ENCODE data around the gene UBFD1. TPM values are rescaled to one million over a fixed set of nuclear protein-coding genes. Genes with fewer than 3 reads are reported as not detected.
"Not testable (repeated sequence)": the region's sequence is repeated elsewhere in the genome, so short reads cannot be mapped to it uniquely, and the experiment has no call there.

UBFD1 gene
- total and polyA plus RNA-seq, 7 donors, result 44.8 to 147 (median 115) TPM

- no peaks in the 10 kb centered on the region for H3K4me1 ChIP-seq
- H3K4me3 ChIP-seq, result no peak overlapping the region
- ATAC-seq (peak in 1 of 4 donors; percentile 21), DNase-seq (no peak)
- WGBS, 3 donors, result 86 to 100% (median 86%) methylated on average over 4 of the region's 4 CpGs
- H3K36me3 ChIP-seq (ENCODE audit: insufficient read depth in 1 of 2, low read depth in 1 of 2), result peaks cover 6 to 86% of the 10 kb centered on the region in 2 donors
- intact Hi-C loops (cut with DNase I), result no loop called here
- no peaks in the 10 kb centered on the region for H3K9me3 ChIP-seq
- H3K27ac ChIP-seq, result no peak overlapping the region
- H3K27me3 ChIP-seq (ENCODE audit: insufficient read depth in 3 of 3, low read length in 2 of 3), result no peaks in the 10 kb centered on the region
- no peak for TF ChIP-seq CTCF (IDR thresholded peaks at IDR 0.05)
Observed at GRCh38 chr16:23579371-23579770, 21.8 kb downstream of the UBFD1 start.

GRCh38 chr16:23580391-23580790, 22.9 kb downstream of the UBFD1 start:
- ATAC-seq, result no peak
- H3K4me3 ChIP-seq, result no peak overlapping the region
- peaks cover 5 to 86% of the 10 kb centered on the region in 2 donors for H3K36me3 ChIP-seq (ENCODE audit: insufficient read depth in 1 of 2, low read depth in 1 of 2)
- TF ChIP-seq CTCF (IDR thresholded peaks at IDR 0.05), result no peak
- H3K4me1 ChIP-seq, result no peaks in the 10 kb centered on the region
- no peak for DNase-seq
- intact Hi-C loops (cut with DNase I), result no loop called here
- no peaks in the 10 kb centered on the region for H3K27me3 ChIP-seq (ENCODE audit: insufficient read depth in 3 of 3, low read length in 2 of 3)
- no peak overlapping the region for H3K27ac ChIP-seq
- no peaks in the 10 kb centered on the region for H3K9me3 ChIP-seq

- ATAC-seq (no peak), DNase-seq (no peak)
- no peak overlapping the region for H3K27ac ChIP-seq
- intact Hi-C loops (cut with DNase I), result no loop called here
- no peak for TF ChIP-seq CTCF (IDR thresholded peaks at IDR 0.05)
- no peak overlapping the region for H3K4me3 ChIP-seq
- H3K27me3 ChIP-seq (ENCODE audit: insufficient read depth in 3 of 3, low read length in 2 of 3), result no peaks in the 10 kb centered on the region
- no peaks in the 10 kb centered on the region for H3K9me3 ChIP-seq
- H3K4me1 ChIP-seq, result no peaks in the 10 kb centered on the region
- H3K36me3 ChIP-seq (ENCODE audit: insufficient read depth in 1 of 2, low read depth in 1 of 2), result peaks cover 12 to 86% of the 10 kb centered on the region in 2 donors
Observed at GRCh38 chr16:23581764-23582163, 24.2 kb downstream of the UBFD1 start.

GRCh38 chr16:23583271-23583670, 25.7 kb downstream of the UBFD1 start:
- ATAC-seq; DNase-seq; H3K27ac ChIP-seq; H3K27me3 ChIP-seq (ENCODE audit: insufficient read depth in 3 of 3, low read length in 2 of 3); H3K4me1 ChIP-seq; intact Hi-C loops (cut with DNase I); H3K9me3 ChIP-seq; H3K4me3 ChIP-seq: not testable (repeated sequence)
- whole genome bisulfite sequencing, 3 donors, result 91 to 95% (median 93%) methylated on average over 15 to 30 of the region's 30 CpGs
- H3K36me3 ChIP-seq (ENCODE audit: insufficient read depth in 1 of 2, low read depth in 1 of 2), result peaks cover 15 to 88% of the 10 kb centered on the region in 2 donors

- WGBS, 3 donors, result 86 to 94% (median 86%) methylated on average over 13 of the region's 14 CpGs
- no peak for TF ChIP-seq CTCF (IDR thresholded peaks at IDR 0.05)
- Histone ChIP-seq H3K4me3 (no peak overlapping the region), H3K9me3 (no peaks in the 10 kb centered on the region), H3K4me1 (peaks cover 6% of the 10 kb centered on the region), H3K27me3 (ENCODE audit: insufficient read depth in 3 of 3, low read length in 2 of 3) (no peaks in the 10 kb centered on the region), H3K36me3 (ENCODE audit: insufficient read depth in 1 of 2, low read depth in 1 of 2) (peaks cover 14 to 88% of the 10 kb centered on the region in 2 donors), H3K27ac (no peak overlapping the region)
- no peak for DNase-seq
- ATAC-seq, result no peak
- intact Hi-C loops (cut with DNase I), result no loop called here
Observed at GRCh38 chr16:23584186-23585076, 26.9 kb downstream of the UBFD1 start.

Measured in psoas muscle (tissue), 8 donors.